Muscle of leg (tissue), 11 donors: ENCODE results near the gene RTL10. TPM values are rescaled to one million over a fixed set of nuclear protein-coding genes. Genes with fewer than 3 reads are reported as not detected.

Source experiments
- DNase-seq: peaks from one replicate; pipeline ENCODE4 v3.0.0; 2013
- H3K27ac ChIP-seq: one replicate; pipeline ENCODE4 v1.5.1; 2013; ENCODE audit warnings: mild to moderate bottlenecking, low read length, control low read depth
- H3K27me3 ChIP-seq: one replicate; pipeline ENCODE4 v1.6.1; 2013; ENCODE audit warnings: low read length; ENCODE audit not compliant: control insufficient read depth, insufficient read depth
- H3K36me3 ChIP-seq: one replicate; pipeline ENCODE4 v1.6.1; 2013; ENCODE audit warnings: low read length; ENCODE audit not compliant: control insufficient read depth, insufficient read depth
- H3K4me1 ChIP-seq: one replicate; pipeline ENCODE4 v1.6.1; 2013; ENCODE audit warnings: low read length; ENCODE audit not compliant: control insufficient read depth, insufficient read depth
- H3K4me3 ChIP-seq: one replicate; pipeline ENCODE4 v1.5.1; 2013; ENCODE audit warnings: low read length, control low read depth
- H3K9me3 ChIP-seq: replicated peaks from 2 replicates; pipeline ENCODE4 v1.6.1; 2013; ENCODE audit warnings: low read depth, low read length; ENCODE audit not compliant: control insufficient read depth
- WGBS: methylation state at CpG from one replicate; pipeline ENCODE4 v1.1.5; 2013; ENCODE audit warnings: missing lambda C conversion rate; ENCODE audit not compliant: insufficient coverage; 5-methylcytosine and 5-hydroxymethylcytosine counted together
- polyA plus RNA-seq, 8 donors: library from polyadenylated mRNA; unstranded; fragments of 120-200 nt; gene quantifications; one replicate each; pipeline versions ENCODE4 v1.2.1 to v1.2.3, GENCODE V29; 2013; ENCODE audit warnings: inconsistent platforms in 1 of 8, low replicate concordance in 1 of 8; ENCODE audit not compliant: insufficient read length in 8 of 8, insufficient read depth in 1 of 8
- total RNA-seq: library from RNA; stranded (reverse); fragments of 120-200 nt; gene quantifications from one replicate; pipeline ENCODE4 v1.2.4, GENCODE V29; 2013

Gene RTL10
- total and polyA plus RNA-seq, 9 donors = 10.8 to 15.8 (median 12.7) TPM

DNA sequence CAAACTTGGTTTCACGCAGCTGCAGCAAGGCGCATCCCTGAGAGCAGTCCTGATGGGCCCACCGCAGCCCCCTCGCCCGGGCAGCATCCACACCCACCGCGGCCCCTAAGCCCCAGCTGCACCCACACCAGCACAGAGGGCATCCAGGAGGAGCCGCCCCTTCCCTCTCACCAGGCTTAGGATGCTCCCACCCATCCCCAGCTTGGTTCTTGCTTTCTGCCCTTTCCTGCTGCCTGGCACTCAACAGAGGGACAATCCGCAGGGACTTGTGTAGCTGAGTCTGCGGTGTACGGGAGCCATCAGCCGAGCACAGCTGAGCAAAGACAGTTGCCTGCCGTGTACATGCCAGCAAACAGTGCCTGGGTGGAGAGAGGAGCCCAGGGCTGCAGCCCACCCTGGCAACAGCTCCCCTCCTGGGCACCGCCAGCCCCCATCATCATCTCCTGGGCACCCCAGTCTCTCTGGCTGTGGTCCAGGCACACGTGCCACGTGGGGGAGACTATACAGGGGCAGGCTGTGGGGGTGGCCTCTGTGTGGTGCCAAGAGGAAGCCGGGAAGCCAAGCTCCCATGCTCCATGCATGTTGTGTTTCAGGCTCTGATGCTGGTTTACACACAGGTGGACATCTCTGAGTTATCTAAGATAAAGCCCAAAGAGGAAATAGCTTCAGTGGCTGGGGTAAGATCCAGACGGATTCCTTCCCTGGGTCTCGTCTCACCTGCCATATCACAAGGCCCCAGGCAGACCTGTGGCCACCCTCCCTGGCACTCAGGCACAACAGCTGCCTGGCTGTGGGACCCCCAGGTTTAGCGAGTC lies 36.0 kb upstream of the RTL10 start:
- no peaks in the 10 kb centered on the region for H3K9me3 ChIP-seq
- DNase-seq = no peak
- no peak overlapping the region for H3K27ac ChIP-seq
- H3K27me3 ChIP-seq = no peaks in the 10 kb centered on the region
- H3K4me3 ChIP-seq = no peak overlapping the region
- 72% methylated on average over 18 of the region's 20 CpGs for WGBS
- H3K36me3 ChIP-seq = peaks cover 22% of the 10 kb centered on the region
- peaks cover 53% of the 10 kb centered on the region for H3K4me1 ChIP-seq

DNA sequence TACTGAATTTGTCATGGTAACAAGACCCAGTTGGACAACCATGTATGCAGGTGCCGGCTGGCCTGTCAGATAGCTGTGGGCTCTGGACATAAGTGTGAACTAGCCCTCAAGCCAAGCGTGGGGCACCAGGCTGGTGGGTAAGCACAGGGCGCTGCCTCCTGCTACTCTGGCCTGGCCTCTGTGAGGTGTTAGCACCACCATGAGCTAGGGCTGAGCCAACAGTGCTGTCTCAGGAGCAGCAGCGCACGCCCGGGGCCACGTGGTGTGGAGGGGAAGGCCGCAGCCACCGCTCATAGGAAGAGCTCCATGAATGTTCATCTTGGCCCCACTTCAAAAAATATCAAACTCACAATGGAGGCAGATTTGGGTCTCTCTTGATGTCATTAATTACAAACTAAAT lies 35.3 kb upstream of the RTL10 start:
- DNase-seq = no peak
- Histone ChIP-seq H3K4me1 (peaks cover 60% of the 10 kb centered on the region), H3K36me3 (peaks cover 16% of the 10 kb centered on the region)

DNA sequence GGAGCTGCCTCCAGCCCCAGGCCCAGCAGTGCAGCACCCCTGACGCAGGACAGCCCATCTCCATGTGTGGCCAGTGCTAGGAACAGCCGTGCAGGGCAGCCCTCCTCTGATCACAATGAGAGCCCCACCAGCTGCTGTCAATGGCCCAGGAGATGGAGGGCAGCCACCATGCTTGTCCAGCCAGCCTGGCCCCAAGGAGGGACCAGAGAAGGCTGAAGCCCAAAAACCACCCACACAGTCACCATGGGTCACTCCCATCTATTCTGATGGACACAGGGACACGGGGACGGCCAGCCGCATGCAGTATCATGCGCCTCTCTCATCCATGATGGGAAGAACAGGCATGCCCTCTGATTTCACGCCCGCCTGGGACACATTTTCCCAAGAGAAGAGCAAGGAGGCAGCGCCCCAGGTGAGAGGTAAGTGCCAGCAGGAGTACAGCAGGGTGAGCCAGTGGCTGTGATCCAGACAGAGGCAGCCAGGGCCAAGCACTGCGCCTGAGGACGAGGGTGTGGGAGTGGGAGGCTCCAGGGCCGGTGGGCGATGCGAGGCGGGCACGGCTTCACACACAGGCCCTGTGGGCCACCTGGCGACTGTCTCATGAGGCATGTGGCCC lies 33.6 kb upstream of the RTL10 start:
- Histone ChIP-seq H3K4me3 (no peak overlapping the region), H3K4me1 (peaks cover 74% of the 10 kb centered on the region), H3K27me3 (no peaks in the 10 kb centered on the region), H3K27ac (no peak overlapping the region), H3K9me3 (no peaks in the 10 kb centered on the region), H3K36me3 (peaks cover 6% of the 10 kb centered on the region)
- no peak for DNase-seq
- WGBS = 93% methylated on average over 17 of the region's 17 CpGs

More for the DNA sequence above, 35.3 kb upstream of the RTL10 start:
- 90% methylated on average over 3 of the region's 9 CpGs for WGBS
- Histone ChIP-seq H3K27ac (no peak overlapping the region), H3K4me3 (no peak overlapping the region), H3K27me3 (no peaks in the 10 kb centered on the region), H3K9me3 (no peaks in the 10 kb centered on the region)

DNA sequence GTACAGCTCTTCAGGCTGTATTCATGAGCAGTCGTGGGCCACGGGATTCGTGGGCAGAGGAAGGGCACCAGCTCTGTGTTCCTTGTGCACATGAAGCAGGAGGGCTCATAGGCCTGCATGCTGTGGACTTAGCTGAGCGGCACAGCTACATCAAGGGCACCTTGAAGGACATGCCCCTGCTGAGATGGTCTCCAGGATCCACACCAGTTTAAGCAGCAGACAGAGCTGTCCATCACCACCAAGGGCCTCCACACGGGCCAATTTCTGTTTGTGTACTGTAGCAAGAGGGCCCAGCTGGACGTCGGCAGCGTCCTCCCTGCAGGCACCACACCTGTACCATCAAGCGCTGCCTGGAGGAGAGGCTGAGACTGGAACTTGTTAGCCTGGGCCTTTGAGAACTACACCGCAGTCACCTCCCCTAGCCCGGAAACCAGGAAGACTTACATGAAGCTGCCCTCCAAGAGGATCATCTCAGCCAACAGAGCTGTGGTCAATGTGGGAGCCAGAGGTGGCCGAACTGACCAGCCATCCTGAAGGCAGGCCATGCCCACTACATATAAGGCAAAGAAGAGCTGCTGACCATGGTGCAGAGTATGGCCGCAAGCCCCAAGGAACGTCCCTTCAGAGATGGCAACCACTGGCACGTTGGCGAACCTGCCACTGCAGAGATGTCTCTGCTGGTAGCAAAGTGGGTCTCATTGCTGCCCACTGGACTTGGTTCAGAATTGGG lies 32.7 kb upstream of the RTL10 start:
- H3K9me3 ChIP-seq = no peaks in the 10 kb centered on the region
- no peak for DNase-seq
- 79% methylated on average over 15 of the region's 16 CpGs for WGBS
- no peak overlapping the region for H3K4me3 ChIP-seq
- peaks cover 3% of the 10 kb centered on the region for H3K36me3 ChIP-seq
- peaks cover 76% of the 10 kb centered on the region for H3K4me1 ChIP-seq
- H3K27me3 ChIP-seq = no peaks in the 10 kb centered on the region
- no peak overlapping the region for H3K27ac ChIP-seq

DNA sequence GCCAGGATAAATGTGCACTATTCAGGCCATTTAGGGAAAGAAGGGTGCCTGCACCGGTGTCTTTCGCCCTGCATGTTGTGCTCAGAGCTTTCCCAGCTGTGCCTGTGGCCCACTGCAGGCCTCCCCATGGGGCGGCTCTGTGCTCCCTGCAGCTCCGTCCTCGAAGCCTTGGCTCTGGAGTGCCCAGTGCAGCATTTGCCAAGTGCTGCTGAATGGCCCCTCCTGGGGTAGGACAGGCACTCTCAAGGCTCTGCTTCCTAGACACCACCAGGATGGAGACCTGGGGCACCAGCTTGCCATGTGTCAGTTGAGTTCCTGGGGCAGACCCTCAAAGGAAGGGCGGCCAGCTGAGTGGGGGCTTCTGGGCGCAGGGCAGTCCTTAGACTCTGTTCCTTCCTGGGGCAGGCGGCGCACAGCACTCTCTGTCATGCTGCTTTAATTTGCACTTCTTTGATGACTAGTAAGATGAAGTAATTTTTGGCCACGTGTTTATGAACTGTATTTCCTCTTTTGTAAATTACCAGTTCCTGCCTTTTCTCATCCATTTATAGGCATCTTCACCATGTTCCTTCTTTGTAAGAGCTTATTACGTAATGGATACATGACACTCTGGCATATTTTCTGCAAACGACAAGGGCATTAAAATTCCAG lies 32.1 kb upstream of the RTL10 start:
- Histone ChIP-seq H3K9me3 (no peaks in the 10 kb centered on the region), H3K4me1 (peaks cover 76% of the 10 kb centered on the region), H3K4me3 (no peak overlapping the region), H3K36me3 (peaks cover 3% of the 10 kb centered on the region), H3K27ac (no peak overlapping the region), H3K27me3 (no peaks in the 10 kb centered on the region)
- WGBS = 46% methylated on average over 6 of the region's 12 CpGs
- DNase-seq = peak; percentile 65

DNA sequence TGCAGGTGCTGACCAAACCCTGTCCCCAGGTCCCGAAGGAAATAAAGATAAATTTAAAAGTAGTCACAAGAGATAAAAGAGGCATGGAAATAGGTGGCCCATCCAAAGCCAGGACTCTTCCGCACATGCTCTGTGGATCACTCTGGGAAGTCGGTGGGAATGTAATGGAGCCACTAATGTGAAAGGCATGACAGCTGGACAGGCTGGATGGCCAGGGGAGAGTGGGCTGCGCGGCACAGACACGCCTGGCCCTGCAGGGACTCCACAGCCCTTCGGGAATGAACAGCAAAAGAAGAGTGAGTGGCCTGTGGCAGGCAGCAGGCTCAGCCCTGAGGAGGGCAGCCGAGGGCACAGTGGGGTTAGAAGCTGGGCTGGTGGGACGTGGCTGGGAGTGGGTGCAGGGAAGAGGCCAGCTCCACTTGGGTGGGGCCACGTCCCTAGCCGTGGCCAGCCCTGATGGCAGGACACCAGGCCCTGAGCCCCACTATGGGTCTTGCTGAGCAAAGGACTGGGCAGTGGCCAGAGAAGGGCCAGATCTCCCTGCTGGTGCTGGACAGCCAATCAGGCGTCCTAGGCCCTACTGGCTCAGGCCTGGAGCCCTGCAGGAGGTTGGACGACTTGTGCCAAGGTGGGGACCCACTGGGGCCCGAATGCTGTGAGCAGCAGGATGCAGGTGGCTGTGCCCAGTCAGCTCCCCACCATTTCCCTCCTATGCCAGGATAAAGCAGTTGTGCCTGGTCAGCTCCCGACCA lies 31.3 kb upstream of the RTL10 start:
- Histone ChIP-seq H3K27ac (peak overlapping the region; percentile 29), H3K9me3 (no peaks in the 10 kb centered on the region), H3K4me3 (no peak overlapping the region), H3K27me3 (no peaks in the 10 kb centered on the region), H3K36me3 (peaks cover 3% of the 10 kb centered on the region), H3K4me1 (peaks cover 76% of the 10 kb centered on the region)
- DNase-seq = no peak
- 77% methylated on average over 15 of the region's 15 CpGs for WGBS

DNA sequence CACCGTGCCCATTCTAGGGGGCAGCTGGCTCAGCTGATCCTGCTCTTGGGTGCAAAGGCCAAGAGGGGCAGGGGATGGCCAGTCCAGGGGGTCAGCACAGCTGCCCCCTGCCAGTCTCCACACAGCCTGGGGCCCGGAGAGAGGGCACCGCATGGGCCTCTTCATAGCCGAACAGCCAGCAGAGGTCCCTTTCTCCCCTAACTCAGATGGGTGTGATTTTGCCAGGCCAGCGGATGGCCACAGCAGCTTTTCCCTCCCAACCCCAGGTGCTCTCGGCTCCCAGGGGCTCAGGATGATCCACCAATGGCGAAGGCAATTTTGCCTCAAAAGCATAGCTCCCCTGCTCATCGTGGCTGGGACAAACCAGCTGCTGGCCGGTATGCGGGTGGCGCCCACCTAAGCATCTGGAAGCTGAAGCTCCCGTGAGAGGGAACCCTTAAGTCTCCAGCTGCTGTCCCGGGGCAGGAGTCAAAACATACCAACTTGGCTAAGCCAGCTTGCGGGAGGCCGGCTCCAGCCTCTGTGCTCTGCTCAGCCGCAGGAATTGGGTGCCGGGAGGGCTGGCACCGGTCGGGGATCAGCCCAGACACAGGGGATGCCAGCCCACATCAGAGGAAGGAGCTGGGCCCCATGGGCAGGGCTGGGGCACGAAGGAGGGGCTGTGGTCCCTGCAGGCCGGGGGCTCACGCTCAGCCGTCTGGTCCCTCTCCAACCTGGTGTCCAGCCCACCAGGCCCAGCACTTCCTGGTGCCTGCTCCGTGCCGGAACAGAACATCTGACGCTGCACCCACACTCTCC lies 30.5 kb upstream of the RTL10 start:
- no peak for DNase-seq
- Histone ChIP-seq H3K27ac (peak overlapping the region; percentile 29), H3K9me3 (no peaks in the 10 kb centered on the region), H3K4me1 (peaks cover 77% of the 10 kb centered on the region), H3K4me3 (no peak overlapping the region), H3K36me3 (peaks cover 3% of the 10 kb centered on the region), H3K27me3 (no peaks in the 10 kb centered on the region)
- whole genome bisulfite sequencing = 71% methylated on average over 25 of the region's 26 CpGs

DNA sequence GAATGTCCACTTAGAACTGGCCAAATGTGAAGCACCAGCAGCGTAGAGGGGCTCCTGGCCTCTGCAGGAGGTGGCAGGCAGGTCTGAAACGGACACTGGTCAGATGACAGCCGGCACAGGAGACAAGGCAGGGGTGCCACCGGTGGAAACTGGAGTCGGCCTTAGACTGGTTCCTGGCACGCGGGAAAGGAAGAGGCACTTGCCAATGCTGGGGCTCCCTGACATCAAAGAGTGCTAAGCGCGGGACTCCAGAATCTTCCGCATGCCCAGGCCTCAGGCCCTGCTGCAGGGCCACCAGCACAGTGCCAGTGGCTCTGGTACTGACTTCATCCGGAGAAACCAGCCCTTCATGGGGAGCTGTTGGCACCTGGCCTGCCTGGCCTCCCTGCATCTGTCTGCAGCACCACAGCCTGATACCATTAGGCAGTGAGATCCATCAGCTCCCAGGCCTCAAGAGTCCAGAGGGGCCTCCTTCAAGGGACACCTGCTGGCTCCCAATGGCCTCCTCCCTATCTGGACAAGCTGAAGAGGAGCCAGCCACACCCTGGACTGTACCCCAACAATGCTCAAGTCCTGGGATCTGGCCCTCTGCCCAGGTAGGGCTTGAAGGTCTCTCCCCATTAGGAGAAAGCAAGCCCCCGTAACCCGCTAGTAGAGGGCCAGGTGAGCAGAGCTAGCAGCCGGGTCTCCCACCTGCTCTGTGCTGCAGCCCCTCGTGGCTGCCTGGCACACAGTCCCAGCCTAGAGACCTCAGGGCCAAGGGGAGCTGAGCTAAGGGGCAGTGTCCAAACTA lies 29.7 kb upstream of the RTL10 start:
- H3K9me3 ChIP-seq = no peaks in the 10 kb centered on the region
- peaks cover 82% of the 10 kb centered on the region for H3K4me1 ChIP-seq
- no peak for DNase-seq
- H3K27ac ChIP-seq = no peak overlapping the region
- WGBS = 83% methylated on average over 14 of the region's 15 CpGs
- H3K36me3 ChIP-seq = peaks cover 3% of the 10 kb centered on the region
- H3K4me3 ChIP-seq = no peak overlapping the region
- no peaks in the 10 kb centered on the region for H3K27me3 ChIP-seq
